ENCODE measurements around the gene LMBRD1.

Gene LMBRD1

DNA sequence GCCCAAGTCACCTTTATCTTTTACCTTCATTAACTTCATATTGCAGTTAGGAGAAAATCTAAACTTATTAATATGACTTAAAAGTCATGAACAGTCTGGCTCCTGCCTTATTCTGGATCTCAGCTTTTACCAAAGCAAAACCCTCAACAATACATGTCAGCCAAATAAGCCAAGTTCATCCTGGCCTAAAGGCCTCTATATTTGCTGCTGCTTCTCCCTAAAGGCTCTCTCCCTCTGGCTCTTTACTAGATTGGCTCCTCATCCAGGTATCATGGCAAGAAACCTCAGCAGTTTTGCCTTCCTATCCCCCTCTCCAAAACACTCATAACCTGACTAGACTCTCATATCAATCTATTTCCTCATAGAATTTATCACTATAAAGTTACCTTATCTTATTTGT, 11.1 kb downstream of the LMBRD1 start:
- Histone ChIP-seq H3K36me3 (ENCODE audit: low read depth) (peaks cover 23% of the 10 kb centered on the region; the same call in 1 of the 2 replicates), H3K27me3 (ENCODE audit: insufficient read depth, poor library complexity, severe bottlenecking) (no peaks in the 10 kb centered on the region), H3K27ac (ENCODE audit: poor library complexity, severe bottlenecking) (no peak overlapping the region), H3K4me3 (ENCODE audit: severe bottlenecking) (no peak overlapping the region), H3K9me3 (ENCODE audit: severe bottlenecking) (no peaks in the 10 kb centered on the region), H3K4me1 (ENCODE audit: insufficient read depth, poor library complexity, severe bottlenecking) (peaks cover 8% of the 10 kb centered on the region)
- no peak for ATAC-seq (ENCODE audit: low read depth)
- no peak for DNase-seq (ENCODE audit: low spot score)
- TF ChIP-seq, protein P1, sequence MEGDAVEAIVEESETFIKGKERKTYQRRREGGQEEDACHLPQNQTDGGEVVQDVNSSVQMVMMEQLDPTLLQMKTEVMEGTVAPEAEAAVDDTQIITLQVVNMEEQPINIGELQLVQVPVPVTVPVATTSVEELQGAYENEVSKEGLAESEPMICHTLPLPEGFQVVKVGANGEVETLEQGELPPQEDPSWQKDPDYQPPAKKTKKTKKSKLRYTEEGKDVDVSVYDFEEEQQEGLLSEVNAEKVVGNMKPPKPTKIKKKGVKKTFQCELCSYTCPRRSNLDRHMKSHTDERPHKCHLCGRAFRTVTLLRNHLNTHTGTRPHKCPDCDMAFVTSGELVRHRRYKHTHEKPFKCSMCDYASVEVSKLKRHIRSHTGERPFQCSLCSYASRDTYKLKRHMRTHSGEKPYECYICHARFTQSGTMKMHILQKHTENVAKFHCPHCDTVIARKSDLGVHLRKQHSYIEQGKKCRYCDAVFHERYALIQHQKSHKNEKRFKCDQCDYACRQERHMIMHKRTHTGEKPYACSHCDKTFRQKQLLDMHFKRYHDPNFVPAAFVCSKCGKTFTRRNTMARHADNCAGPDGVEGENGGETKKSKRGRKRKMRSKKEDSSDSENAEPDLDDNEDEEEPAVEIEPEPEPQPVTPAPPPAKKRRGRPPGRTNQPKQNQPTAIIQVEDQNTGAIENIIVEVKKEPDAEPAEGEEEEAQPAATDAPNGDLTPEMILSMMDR (IDR thresholded peaks at IDR 0.05; ENCODE audit: poor library complexity, severe bottlenecking): no peak

DNA sequence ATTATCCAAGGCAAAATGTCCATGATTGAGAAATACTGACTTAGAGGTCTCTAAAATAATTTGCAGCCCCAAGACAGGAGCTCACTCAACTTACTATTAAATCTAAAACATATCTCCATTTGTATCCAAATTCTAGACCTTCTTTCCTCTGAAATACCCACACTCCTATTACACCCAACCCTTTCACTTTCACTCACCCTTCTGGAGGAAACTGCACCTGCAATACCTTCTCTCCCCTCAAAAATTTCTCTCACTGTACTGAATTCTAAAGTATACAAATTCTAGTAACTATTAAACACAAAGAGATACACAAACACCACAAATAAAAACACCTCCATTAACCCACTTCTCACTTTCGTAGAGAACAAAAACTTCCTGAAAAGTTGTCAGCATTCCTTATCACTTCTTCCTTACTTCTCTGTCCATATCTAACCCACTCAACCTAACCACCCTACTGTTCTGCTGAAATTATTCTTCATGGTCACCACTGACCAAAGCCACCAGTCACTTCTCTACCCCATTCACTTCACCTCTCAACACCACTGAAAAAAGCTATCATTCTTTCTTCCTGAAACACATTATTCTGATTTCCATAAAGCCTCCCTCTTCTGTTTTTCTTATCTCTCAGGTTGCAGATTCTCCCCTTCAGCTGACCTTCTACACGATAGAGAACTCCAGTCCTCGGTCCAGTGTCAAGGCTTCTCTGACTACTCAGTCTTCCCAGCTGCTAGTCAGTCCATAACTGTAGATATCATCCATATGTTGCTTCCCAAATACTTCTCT, 12.0 kb downstream of the LMBRD1 start:
- no peaks in the 10 kb centered on the region for H3K9me3 ChIP-seq (ENCODE audit: severe bottlenecking)
- H3K27ac ChIP-seq (ENCODE audit: poor library complexity, severe bottlenecking): no peak overlapping the region
- peaks cover 10% of the 10 kb centered on the region for H3K4me1 ChIP-seq (ENCODE audit: insufficient read depth, poor library complexity, severe bottlenecking)
- no peaks in the 10 kb centered on the region for H3K27me3 ChIP-seq (ENCODE audit: insufficient read depth, poor library complexity, severe bottlenecking)
- peaks cover 19% of the 10 kb centered on the region; the same call in 1 of the 2 replicates for H3K36me3 ChIP-seq (ENCODE audit: low read depth)
- TF ChIP-seq, protein P1 (IDR thresholded peaks at IDR 0.05; ENCODE audit: poor library complexity, severe bottlenecking): no peak
- DNase-seq (ENCODE audit: low spot score) (no peak), ATAC-seq (ENCODE audit: low read depth) (no peak)
- no peak overlapping the region for H3K4me3 ChIP-seq (ENCODE audit: severe bottlenecking)

DNA sequence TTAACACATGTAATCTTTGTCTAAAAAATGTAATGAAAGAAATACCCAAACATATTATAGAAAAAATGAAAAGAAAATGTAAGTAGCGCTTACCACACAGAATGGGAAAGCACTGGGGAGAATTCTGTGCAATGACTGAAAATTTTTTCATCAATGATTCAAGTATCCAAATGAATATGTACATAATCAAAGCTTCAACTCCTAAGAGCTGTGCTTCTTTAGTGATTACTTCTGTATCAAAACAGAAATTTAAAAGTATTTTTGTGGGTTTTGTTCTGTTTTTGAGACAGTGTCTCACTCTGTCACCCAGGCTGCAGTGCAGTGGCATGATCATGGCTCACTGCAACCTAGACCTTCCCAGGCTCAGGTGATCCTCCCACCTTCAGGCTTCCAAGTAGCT, 13.7 kb downstream of the LMBRD1 start:
- no peaks in the 10 kb centered on the region for H3K9me3 ChIP-seq (ENCODE audit: severe bottlenecking)
- peaks cover 5% of the 10 kb centered on the region; the same call in 1 of the 2 replicates for H3K36me3 ChIP-seq (ENCODE audit: low read depth)
- no peak overlapping the region for H3K27ac ChIP-seq (ENCODE audit: poor library complexity, severe bottlenecking)
- ATAC-seq (ENCODE audit: low read depth) (no peak), DNase-seq (ENCODE audit: low spot score) (no peak)
- H3K4me1 ChIP-seq (ENCODE audit: insufficient read depth, poor library complexity, severe bottlenecking): peaks cover 10% of the 10 kb centered on the region
- H3K4me3 ChIP-seq (ENCODE audit: severe bottlenecking): no peak overlapping the region
- no peaks in the 10 kb centered on the region for H3K27me3 ChIP-seq (ENCODE audit: insufficient read depth, poor library complexity, severe bottlenecking)
- TF ChIP-seq, protein P1 (IDR thresholded peaks at IDR 0.05; ENCODE audit: poor library complexity, severe bottlenecking): no peak

DNA sequence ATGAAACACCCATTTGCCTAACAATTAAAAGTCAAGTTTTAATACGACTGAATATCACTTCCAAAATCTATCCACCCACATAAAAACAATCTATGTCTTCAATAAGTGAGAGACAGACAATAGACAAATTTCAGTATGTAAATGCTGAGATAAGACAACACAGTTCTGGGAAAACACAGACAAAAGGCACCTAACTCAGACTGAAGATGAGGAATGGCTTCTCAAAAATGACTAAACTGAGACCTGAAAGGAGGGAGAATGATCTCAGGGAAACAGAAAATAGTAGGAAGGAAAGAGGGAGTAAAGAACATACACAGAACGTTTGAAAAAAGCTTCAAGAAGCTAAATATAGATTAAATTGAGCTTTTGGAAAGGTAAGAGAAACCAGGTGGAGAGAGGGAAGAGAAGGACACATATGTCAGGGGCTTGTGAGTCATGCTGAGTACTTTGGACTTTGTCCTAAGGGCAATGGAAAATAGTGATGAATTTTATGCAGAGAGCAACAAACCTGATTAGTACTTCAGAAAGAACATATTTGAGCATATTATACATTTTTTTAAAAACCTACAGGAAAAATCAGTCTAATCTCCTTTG, 16.1 kb downstream of the LMBRD1 start:
- Histone ChIP-seq H3K4me1 (ENCODE audit: insufficient read depth, poor library complexity, severe bottlenecking) (peaks cover 10% of the 10 kb centered on the region), H3K27ac (ENCODE audit: poor library complexity, severe bottlenecking) (no peak overlapping the region), H3K9me3 (ENCODE audit: severe bottlenecking) (no peaks in the 10 kb centered on the region), H3K4me3 (ENCODE audit: severe bottlenecking) (no peak overlapping the region), H3K36me3 (ENCODE audit: low read depth) (no peaks in the 10 kb centered on the region), H3K27me3 (ENCODE audit: insufficient read depth, poor library complexity, severe bottlenecking) (no peaks in the 10 kb centered on the region)
- DNase-seq (ENCODE audit: low spot score): no peak
- ATAC-seq (ENCODE audit: low read depth): peak; percentile 79
- TF ChIP-seq, protein P1 (IDR thresholded peaks at IDR 0.05; ENCODE audit: poor library complexity, severe bottlenecking): no peak

DNA sequence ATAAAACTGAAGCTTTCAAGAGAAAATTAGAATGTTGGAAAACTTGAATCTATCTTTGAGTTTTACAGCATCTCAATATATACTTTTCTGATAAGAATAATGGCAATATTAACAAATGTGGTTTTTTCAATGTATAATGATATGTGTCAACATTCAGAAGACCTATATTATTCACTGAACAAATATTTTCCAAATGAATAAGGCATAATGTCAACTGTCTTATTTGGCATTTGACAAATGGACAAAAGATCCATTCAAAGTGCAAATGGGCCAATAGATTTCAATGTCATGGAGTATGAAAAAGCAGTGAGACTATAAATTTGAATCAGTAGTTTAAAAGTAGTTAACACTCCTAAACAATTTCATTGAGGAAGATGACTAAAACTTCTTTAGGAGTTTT, 20.9 kb downstream of the LMBRD1 start:
- Histone ChIP-seq H3K36me3 (ENCODE audit: low read depth) (no peaks in the 10 kb centered on the region), H3K27ac (ENCODE audit: poor library complexity, severe bottlenecking) (no peak overlapping the region), H3K4me1 (ENCODE audit: insufficient read depth, poor library complexity, severe bottlenecking) (peaks cover 5% of the 10 kb centered on the region), H3K9me3 (ENCODE audit: severe bottlenecking) (no peaks in the 10 kb centered on the region), H3K27me3 (ENCODE audit: insufficient read depth, poor library complexity, severe bottlenecking) (no peaks in the 10 kb centered on the region), H3K4me3 (ENCODE audit: severe bottlenecking) (no peak overlapping the region)
- ATAC-seq (ENCODE audit: low read depth) (no peak), DNase-seq (ENCODE audit: low spot score) (no peak)
- TF ChIP-seq, protein P1 (IDR thresholded peaks at IDR 0.05; ENCODE audit: poor library complexity, severe bottlenecking): no peak

Data from RWPE2 (cell line).